Bronchial epithelial cell (primary cell): ENCODE data around the gene WAPL. TPM values are rescaled to one million over a fixed set of nuclear protein-coding genes. Genes with fewer than 3 reads are reported as not detected.

Experiments used
- DNase-seq: peaks from one replicate; pipeline ENCODE4 v3.0.0-alpha.2; 2010; ENCODE audit warnings: low read depth
- FAIRE-seq: peaks from 2 replicates; lab custom pipeline; 2011; peaks lifted over from hg19 to GRCh38; lab: Jason Lieb, UNC
- H3K27me3 ChIP-seq: 2 replicates; pipeline ENCODE4 v1.5.1; 2011; ENCODE audit warnings: low read length; ENCODE audit not compliant: control insufficient read depth, insufficient read depth
- H3K36me3 ChIP-seq: 2 replicates; pipeline ENCODE4 v1.5.1; 2011; ENCODE audit warnings: low read length; ENCODE audit not compliant: control insufficient read depth, insufficient read depth
- H3K4me3 ChIP-seq: 2 replicates; pipeline ENCODE4 v1.5.1; 2011; ENCODE audit warnings: mild to moderate bottlenecking, low read depth, low read length, control low read depth
- CTCF ChIP-seq: IDR thresholded peaks from 2 replicates; pipeline ENCODE4 v1.5.1; 2011; ENCODE audit warnings: mild to moderate bottlenecking, moderate library complexity, low read length, control low read depth, inconsistent platforms; ENCODE audit not compliant: insufficient read depth, severe bottlenecking
- total RNA-seq: library from RNA; depleted of rRNA; stranded (reverse); fragments of >200 nt; gene quantifications from 2 replicates; pipeline ENCODE4 v1.2.1, GENCODE V29; 2014

WAPL gene
- total RNA-seq, 1 donor from 2014 or later = 41.9 TPM

GRCh38 chr10:86402283-86402941 lies 119.2 kb downstream of the WAPL start:
- H3K27me3 ChIP-seq = no peaks in the 10 kb centered on the region
- H3K36me3 ChIP-seq = no peaks in the 10 kb centered on the region
- FAIRE-seq (no peak), DNase-seq (no peak)
- H3K4me3 ChIP-seq = no peak overlapping the region
- no peak for TF ChIP-seq CTCF

GRCh38 chr10:86401588-86402282 lies 119.9 kb downstream of the WAPL start:
- H3K27me3 ChIP-seq = no peaks in the 10 kb centered on the region
- peak overlapping the region; percentile 59 for H3K4me3 ChIP-seq
- FAIRE-seq (no peak), DNase-seq (no peak)
- H3K36me3 ChIP-seq = no peaks in the 10 kb centered on the region
- TF ChIP-seq CTCF = no peak

- Histone ChIP-seq H3K4me3 (peak overlapping the region; percentile 59), H3K36me3 (no peaks in the 10 kb centered on the region), H3K27me3 (no peaks in the 10 kb centered on the region)
- DNase-seq = peak; percentile 47
- TF ChIP-seq CTCF = peak; percentile 19
- no peak for FAIRE-seq
Observed at GRCh38 chr10:86400705-86401587, 120.6 kb downstream of the WAPL start.

- Histone ChIP-seq H3K4me3 (peak overlapping the region; percentile 59), H3K36me3 (no peaks in the 10 kb centered on the region), H3K27me3 (no peaks in the 10 kb centered on the region)
- DNase-seq (peak; percentile 87), FAIRE-seq (no peak)
- TF ChIP-seq CTCF = peak; percentile 93
Observed at GRCh38 chr10:86399879-86400704, 121.5 kb downstream of the WAPL start.

GRCh38 chr10:86399514-86399878 lies 122.1 kb downstream of the WAPL start:
- Histone ChIP-seq H3K27me3 (no peaks in the 10 kb centered on the region), H3K36me3 (no peaks in the 10 kb centered on the region), H3K4me3 (no peak overlapping the region)
- no peak for FAIRE-seq
- no peak for TF ChIP-seq CTCF
- DNase-seq = no peak
